ENCODE measurements around the gene TBCK.
A peak's percentile ranks its signal among the peaks of the same experiment; 100 is the strongest.
"Not testable (repeated sequence)": the region's sequence is repeated elsewhere in the genome, so short reads cannot be mapped to it uniquely, and the experiment has no call there.

The TBCK gene

DNA sequence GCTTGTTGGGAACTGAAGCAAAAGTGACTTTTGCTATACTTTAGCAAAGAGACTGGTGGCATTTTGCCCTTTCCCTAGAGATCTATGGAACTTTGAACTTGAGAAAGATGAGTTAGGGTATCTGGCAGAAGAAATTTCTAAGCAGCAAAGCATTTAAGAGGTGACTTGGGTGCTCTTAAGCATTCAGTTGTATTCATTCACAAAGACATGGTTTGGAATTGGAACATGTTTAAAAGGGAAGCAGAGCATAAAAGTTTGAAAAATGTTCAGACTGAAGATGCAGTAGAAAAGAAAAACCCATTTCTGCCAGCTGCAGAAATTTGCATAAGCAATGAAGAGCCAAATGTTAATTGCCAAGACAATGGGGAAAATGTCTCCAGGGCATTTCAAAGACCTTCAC is 21.9 kb upstream of the TBCK start:
- H3K4me1 Mint-ChIP-seq (ENCODE audit: low read depth) = peaks cover 7% of the 10 kb centered on the region
- no peak overlapping the region for H3K27ac Mint-ChIP-seq
- peaks cover 7% of the 10 kb centered on the region for H3K9me3 Mint-ChIP-seq
- H3K27me3 Mint-ChIP-seq (ENCODE audit: low read depth) = no peaks in the 10 kb centered on the region
- H3K36me3 Mint-ChIP-seq (ENCODE audit: low read depth) = peaks cover 63% of the 10 kb centered on the region
- no peak overlapping the region for H3K4me3 Mint-ChIP-seq

DNA sequence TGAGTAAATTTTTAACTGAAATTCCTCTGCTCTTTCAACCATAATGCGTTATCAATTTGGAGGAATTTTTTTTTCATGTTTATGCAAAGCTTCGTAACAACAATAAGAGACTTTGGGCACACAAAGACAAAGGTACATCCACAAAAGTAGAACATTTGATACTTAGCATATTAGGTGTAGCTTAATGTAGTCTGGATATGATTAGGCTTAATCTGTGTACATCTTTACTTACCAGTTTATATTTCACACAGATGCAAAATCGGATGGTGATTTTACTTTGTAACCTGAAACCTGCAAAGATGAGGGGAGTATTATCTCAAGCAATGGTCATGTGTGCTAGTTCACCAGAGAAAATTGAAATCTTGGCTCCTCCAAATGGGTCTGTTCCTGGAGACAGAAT is 20.6 kb upstream of the TBCK start:
- Mint-ChIP-seq H3K36me3 (ENCODE audit: low read depth) (peaks cover 65% of the 10 kb centered on the region), H3K4me1 (ENCODE audit: low read depth) (peaks cover 7% of the 10 kb centered on the region), H3K4me3 (no peak overlapping the region), H3K27ac (no peak overlapping the region), H3K27me3 (ENCODE audit: low read depth) (no peaks in the 10 kb centered on the region), H3K9me3 (peaks cover 7% of the 10 kb centered on the region)

DNA sequence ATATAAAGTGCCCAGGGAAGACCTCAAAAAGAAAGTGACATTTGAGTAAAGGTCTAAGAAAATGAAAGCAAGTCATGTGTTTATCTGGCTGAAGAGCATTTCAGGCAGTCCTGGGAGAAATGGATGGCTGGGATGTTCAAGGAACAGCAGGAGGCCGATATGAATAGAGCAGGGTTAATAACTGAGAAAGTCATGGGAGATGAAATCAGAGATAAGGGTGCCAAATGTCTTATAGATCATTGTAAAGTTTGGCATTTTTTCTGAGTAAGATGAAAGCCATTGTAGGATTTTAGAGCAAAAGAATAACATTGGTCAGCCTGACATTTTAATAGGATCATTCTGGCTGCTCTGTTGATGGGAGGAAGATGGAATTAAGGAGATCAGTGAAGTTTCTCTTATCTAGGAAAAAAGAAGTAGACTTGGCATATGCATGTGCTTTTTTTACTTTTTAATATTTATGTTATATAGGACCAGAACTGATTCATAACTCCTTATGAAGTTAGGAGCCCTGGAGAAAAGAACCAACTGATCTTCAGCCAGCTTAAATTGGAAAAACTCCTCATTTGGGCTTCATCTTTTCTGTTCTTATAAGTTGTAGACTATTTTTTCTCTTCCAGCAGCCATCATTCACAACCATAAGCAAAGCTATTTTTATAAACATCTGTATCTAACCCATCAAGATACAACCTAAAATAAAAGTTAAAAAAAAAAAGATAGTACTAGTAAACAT is 18.9 kb upstream of the TBCK start:
- Mint-ChIP-seq H3K27ac (no peak overlapping the region), H3K4me1 (ENCODE audit: low read depth) (peaks cover 2% of the 10 kb centered on the region), H3K4me3 (no peak overlapping the region), H3K9me3 (peaks cover 7% of the 10 kb centered on the region), H3K36me3 (ENCODE audit: low read depth) (peaks cover 59% of the 10 kb centered on the region), H3K27me3 (ENCODE audit: low read depth) (no peaks in the 10 kb centered on the region)

DNA sequence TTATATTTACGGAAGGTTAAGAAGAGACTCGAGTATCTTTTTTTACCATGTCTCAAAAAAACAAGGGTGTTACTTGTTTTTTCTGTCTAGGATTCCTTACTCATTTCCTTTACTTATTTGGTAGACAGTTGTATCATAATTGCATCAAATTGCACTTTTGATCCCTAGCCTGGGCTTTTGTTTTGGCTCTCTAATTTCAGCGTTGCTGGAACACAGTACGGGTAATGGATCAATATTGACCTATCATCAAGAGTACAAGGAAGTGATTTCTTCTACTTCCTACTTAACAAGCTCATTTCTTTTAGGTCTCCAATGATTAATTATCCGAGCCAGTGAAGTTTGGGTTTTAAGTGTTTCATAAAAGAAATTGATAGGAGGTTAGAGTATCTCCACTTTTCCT is 17.2 kb upstream of the TBCK start:
- H3K36me3 Mint-ChIP-seq (ENCODE audit: low read depth) = peaks cover 51% of the 10 kb centered on the region
- no peaks in the 10 kb centered on the region for H3K27me3 Mint-ChIP-seq (ENCODE audit: low read depth)
- H3K27ac Mint-ChIP-seq = no peak overlapping the region
- peaks cover 7% of the 10 kb centered on the region for H3K9me3 Mint-ChIP-seq
- peaks cover 6% of the 10 kb centered on the region for H3K4me1 Mint-ChIP-seq (ENCODE audit: low read depth)
- no peak overlapping the region for H3K4me3 Mint-ChIP-seq

DNA sequence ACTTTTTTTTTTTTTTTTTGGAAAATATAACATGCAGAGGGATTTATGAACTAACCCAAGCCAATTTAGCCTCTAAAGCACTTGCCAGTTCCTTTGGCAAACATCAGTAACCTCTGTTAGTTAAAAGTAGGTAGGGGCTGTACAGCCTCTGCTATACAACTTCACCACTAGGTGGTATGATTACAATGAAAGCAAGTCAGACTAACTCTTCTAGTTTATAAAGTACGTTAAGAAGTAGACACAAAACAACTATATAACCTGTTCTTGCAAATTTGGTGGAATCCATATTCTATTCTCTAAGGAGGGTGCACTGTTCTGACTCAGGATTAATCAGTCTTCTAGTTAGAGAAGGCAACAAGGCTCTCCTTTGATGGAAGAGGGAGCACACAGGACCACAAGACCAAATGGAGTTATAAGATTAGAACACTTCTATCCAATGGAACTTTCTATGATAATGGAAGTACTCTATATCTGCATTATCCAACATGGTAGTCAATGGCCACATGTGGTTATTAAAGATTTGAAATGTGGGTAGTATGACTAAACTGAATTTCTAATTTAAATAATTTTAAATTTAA is 13.1 kb upstream of the TBCK start:
- Mint-ChIP-seq H3K27me3 (ENCODE audit: low read depth) (no peaks in the 10 kb centered on the region), H3K4me1 (ENCODE audit: low read depth) (peaks cover 8% of the 10 kb centered on the region), H3K9me3 (no peaks in the 10 kb centered on the region), H3K27ac (peak overlapping the region; percentile 26), H3K36me3 (ENCODE audit: low read depth) (peaks cover 39% of the 10 kb centered on the region), H3K4me3 (no peak overlapping the region)

DNA sequence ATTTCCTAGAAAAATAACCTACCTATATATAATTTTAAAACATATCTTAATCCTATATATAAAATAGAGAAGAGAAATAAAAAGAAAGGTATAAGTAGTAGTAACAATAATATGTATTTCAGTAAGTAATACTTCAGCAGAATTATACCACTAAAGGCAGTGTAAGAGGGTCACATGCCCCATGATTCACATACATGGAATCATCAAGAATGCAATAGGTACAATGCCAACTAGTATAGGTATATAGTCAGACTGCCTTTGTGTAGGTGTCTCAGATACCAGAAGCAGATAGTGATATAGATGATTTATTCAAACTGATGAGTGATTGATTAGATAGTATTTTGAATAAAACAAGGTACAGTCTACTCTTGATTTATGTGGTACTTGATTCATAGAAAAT is 9.8 kb upstream of the TBCK start:
- H3K9me3 Mint-ChIP-seq = no peaks in the 10 kb centered on the region
- H3K36me3 Mint-ChIP-seq (ENCODE audit: low read depth) = peaks cover 28% of the 10 kb centered on the region
- H3K27ac Mint-ChIP-seq = no peak overlapping the region
- H3K4me1 Mint-ChIP-seq (ENCODE audit: low read depth) = peaks cover 11% of the 10 kb centered on the region
- no peaks in the 10 kb centered on the region for H3K27me3 Mint-ChIP-seq (ENCODE audit: low read depth)
- H3K4me3 Mint-ChIP-seq = no peak overlapping the region

DNA sequence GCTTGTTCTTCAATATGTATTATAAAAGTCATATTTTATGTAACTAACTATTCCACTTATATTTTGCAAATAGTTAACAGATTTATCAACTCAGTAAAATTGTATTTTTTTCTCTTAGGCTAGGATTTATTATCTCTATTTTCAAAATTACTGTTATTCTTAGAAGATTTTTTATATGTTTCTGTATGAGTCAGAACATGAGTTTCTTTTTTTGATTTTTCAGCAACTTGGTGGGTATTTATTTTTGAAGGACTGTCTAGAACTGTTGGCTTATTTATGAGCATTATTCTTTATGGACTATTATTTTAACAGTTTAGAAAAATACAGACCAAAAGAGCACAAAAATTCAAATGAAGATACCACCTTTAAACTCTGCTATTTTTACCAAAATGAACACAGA is 7.1 kb upstream of the TBCK start:
- Mint-ChIP-seq H3K27ac (no peak overlapping the region), H3K9me3 (no peaks in the 10 kb centered on the region), H3K4me1 (ENCODE audit: low read depth) (peaks cover 9% of the 10 kb centered on the region), H3K4me3 (no peak overlapping the region), H3K36me3 (ENCODE audit: low read depth) (peaks cover 32% of the 10 kb centered on the region), H3K27me3 (ENCODE audit: low read depth) (no peaks in the 10 kb centered on the region)

DNA sequence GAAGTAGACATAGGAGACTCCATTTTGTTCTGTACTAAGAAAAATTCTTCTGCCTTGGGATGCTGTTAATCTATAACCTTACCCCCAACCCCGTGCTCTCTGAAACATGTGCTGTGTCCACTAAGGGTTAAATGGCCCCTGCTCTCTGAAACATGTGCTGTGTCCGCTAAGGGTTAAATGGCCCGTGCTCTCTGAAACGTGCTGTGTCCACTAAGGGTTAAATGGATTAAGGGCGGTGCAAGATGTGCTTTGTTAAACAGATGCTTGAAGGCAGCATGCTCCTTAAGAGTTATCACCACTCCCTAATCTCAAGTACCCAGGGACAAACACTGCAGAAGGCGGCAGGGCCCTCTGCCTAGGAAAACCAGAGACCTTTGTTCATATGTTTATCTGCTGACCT is 5.8 kb upstream of the TBCK start:
- H3K27ac Mint-ChIP-seq = not testable (repeated sequence)

DNA sequence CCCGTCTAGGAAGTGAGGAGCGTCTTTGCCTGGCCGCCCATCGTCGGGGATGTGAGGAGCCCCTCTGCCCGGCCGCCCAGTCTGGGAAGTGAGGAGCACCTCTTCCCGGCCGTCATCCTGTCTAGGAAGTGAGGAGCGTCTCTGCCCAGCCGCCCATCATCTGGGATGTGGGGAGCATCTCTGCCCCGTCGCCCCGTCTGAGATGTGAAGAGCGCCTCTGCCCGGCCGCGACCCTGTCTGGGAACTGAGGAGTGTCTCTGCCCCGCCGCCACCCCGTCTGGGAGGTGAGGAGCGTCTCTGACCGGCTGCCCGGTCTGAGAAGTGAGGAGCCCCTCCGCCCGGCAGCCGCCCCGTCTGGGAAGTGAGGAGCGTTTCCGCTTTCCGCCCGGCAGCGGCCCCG is 5.2 kb upstream of the TBCK start:
- peaks cover 23% of the 10 kb centered on the region for H3K36me3 Mint-ChIP-seq (ENCODE audit: low read depth)
- H3K27me3 Mint-ChIP-seq (ENCODE audit: low read depth); H3K9me3 Mint-ChIP-seq; H3K27ac Mint-ChIP-seq; H3K4me3 Mint-ChIP-seq; H3K4me1 Mint-ChIP-seq (ENCODE audit: low read depth): not testable (repeated sequence)

More for the DNA sequence above, 5.8 kb upstream of the TBCK start:
- peaks cover 23% of the 10 kb centered on the region for H3K36me3 Mint-ChIP-seq (ENCODE audit: low read depth)
- not testable (repeated sequence) for H3K9me3 Mint-ChIP-seq; H3K27me3 Mint-ChIP-seq (ENCODE audit: low read depth); H3K4me1 Mint-ChIP-seq (ENCODE audit: low read depth); H3K4me3 Mint-ChIP-seq

DNA sequence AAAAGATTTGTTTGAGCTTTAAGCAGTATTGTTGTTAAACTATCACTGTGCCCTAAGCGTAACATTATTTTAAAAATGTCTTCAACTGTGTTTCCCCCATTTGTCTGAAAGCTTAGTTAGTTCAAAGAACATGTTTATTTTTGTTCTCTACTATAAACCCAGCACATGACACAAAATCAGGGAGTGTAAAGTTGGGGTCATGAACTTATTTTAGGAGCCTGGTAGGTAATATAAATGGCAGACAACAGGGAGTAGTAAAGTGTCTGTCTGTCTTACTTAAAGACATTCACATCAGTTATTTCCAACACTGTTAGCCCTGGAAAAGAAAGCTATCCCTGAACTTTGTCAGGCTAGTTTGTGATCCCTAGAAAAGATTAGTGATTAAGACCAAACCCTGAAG is 4.2 kb upstream of the TBCK start:
- peaks cover 7% of the 10 kb centered on the region for H3K4me1 Mint-ChIP-seq (ENCODE audit: low read depth)
- no peak overlapping the region for H3K27ac Mint-ChIP-seq
- no peak overlapping the region for H3K4me3 Mint-ChIP-seq
- H3K36me3 Mint-ChIP-seq (ENCODE audit: low read depth) = peaks cover 23% of the 10 kb centered on the region
- H3K27me3 Mint-ChIP-seq (ENCODE audit: low read depth) = no peaks in the 10 kb centered on the region
- H3K9me3 Mint-ChIP-seq = no peaks in the 10 kb centered on the region

DNA sequence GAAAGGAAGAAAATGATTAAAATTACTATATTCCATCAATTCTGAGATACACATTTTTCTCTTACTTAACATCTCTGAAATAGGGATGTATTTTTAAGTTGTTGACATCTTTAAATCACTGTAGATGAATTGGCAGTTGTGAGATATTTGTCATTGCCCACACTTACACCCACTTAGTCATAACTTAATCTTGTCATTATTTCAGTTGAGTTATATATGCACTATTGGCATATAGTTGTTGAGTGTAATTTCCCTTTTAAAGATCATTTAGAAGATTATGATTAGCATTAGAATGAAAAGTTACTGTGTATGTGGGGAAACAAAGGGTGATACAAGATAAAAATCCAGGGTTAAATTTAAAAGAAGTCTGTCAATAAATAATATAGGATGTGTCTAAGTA is 2.5 kb upstream of the TBCK start:
- Mint-ChIP-seq H3K4me3 (no peak overlapping the region), H3K27ac (no peak overlapping the region), H3K4me1 (ENCODE audit: low read depth) (peaks cover 13% of the 10 kb centered on the region), H3K9me3 (no peaks in the 10 kb centered on the region), H3K36me3 (ENCODE audit: low read depth) (peaks cover 18% of the 10 kb centered on the region), H3K27me3 (ENCODE audit: low read depth) (no peaks in the 10 kb centered on the region)

DNA sequence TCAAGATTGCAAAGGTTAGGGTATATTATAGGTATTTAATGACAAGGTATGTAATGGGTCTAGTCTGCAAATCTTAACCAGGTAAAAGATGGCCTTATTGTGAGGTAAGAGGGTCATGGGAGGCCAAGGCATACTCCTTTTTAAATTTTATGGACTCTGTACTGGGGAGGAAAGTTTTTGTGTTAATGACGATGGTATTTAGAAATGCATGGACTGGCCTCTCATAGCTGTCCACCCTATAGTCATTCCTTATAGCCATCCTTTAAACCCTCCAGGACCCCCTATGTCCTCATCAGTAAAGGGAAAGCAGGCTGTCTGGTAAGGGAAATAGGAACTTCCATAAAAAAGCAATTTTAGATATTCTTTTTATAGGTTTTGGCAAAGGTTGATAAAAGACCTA is 1.8 kb upstream of the TBCK start:
- Mint-ChIP-seq H3K27ac (peak overlapping the region; percentile 26), H3K4me3 (no peak overlapping the region)

DNA sequence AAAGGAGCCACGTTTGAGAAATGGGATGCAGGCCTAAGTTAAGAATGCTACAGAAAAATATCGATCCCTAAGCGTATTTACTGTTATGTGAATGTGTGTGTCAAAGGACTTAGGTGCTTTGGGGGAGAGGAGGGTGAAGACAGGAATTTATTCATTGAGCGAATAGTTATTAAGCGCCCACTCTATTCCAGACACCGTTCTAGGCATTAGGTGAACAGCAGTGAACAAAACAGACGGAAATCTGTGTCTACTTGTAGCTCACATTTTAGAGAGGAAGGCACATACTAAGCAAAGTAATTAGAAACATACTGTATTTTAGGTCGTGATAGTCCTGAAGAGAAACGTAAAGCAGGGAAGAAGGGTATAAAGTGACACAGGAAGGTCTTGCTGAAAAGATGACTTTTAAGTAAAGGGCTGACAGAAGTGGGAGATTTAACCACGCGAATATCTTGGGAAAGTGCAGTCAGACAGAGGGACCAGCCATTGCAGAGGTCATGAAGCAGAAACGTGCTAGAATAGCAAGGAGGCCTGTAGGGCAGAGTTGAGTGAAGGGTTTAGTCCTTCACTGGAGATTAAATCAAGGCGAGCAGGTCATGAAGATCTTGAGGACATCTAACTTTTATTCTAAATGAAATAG is 882 bp upstream of the TBCK start:
- H3K9me3 Mint-ChIP-seq = no peaks in the 10 kb centered on the region
- H3K4me3 Mint-ChIP-seq = no peak overlapping the region
- H3K4me1 Mint-ChIP-seq (ENCODE audit: low read depth) = peaks cover 10% of the 10 kb centered on the region
- H3K27me3 Mint-ChIP-seq (ENCODE audit: low read depth) = no peaks in the 10 kb centered on the region
- no peak overlapping the region for H3K27ac Mint-ChIP-seq
- peaks cover 16% of the 10 kb centered on the region for H3K36me3 Mint-ChIP-seq (ENCODE audit: low read depth)

More for the DNA sequence above, 1.8 kb upstream of the TBCK start:
- H3K4me1 Mint-ChIP-seq (ENCODE audit: low read depth) = peaks cover 10% of the 10 kb centered on the region
- H3K9me3 Mint-ChIP-seq = no peaks in the 10 kb centered on the region
- no peaks in the 10 kb centered on the region for H3K27me3 Mint-ChIP-seq (ENCODE audit: low read depth)
- H3K36me3 Mint-ChIP-seq (ENCODE audit: low read depth) = peaks cover 18% of the 10 kb centered on the region

DNA sequence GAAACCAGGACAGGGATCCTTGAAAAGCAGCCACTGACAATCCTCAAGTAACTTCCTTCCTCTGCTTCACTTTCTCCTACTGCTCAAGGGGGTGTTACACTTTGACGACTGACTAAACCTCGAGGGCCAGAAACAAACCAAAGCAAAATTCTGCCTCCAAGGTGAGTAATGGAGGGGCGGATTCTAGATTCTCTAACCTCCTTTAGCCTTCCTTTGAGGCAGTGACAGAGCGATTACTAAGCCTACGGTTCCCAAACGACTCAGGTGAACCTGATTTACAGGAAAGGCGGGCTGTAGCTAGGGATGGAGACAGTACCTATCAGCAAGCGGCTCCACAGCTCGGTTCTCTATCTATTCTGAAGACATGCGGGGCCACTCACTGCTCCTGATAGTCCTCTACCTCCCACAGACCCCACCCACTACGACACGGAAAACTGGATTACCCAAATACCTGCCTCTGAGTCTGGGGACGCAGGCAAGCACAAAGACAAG is 487 bp downstream of the TBCK start:
- Mint-ChIP-seq H3K27me3 (ENCODE audit: low read depth) (no peaks in the 10 kb centered on the region), H3K9me3 (no peaks in the 10 kb centered on the region), H3K4me1 (ENCODE audit: low read depth) (peaks cover 10% of the 10 kb centered on the region), H3K36me3 (ENCODE audit: low read depth) (peaks cover 8% of the 10 kb centered on the region), H3K4me3 (no peak overlapping the region), H3K27ac (no peak overlapping the region)

DNA sequence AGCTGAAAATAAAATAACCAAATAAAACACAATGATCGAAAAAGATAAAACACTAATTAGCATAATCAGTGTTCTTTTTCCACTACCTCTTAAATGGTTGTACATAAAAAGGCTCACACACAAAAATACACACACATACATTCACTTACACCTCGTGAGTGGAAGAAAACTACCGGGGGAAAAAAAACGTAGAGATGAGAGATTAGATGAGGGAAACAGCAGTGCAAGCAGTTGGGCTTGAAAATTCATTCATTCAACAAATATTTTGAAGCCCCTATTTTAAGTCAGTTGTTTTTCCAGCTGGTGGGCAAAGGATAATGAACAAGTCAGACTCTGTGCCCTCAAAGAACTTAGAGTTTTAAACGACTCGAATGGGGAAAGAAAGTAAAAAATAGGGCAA is 1.0 kb downstream of the TBCK start:
- H3K9me3 Mint-ChIP-seq = no peaks in the 10 kb centered on the region
- H3K27me3 Mint-ChIP-seq (ENCODE audit: low read depth) = no peaks in the 10 kb centered on the region
- no peak overlapping the region for H3K27ac Mint-ChIP-seq
- H3K36me3 Mint-ChIP-seq (ENCODE audit: low read depth) = peaks cover 5% of the 10 kb centered on the region
- no peak overlapping the region for H3K4me3 Mint-ChIP-seq
- peaks cover 11% of the 10 kb centered on the region for H3K4me1 Mint-ChIP-seq (ENCODE audit: low read depth)

All from T-helper 1 cell treated with Interleukin-12 subunit alpha and Interleukin-12 subunit beta and Interleukin-4 antibody, amounts not matched to agents 30 μg/mL and 1 μg/mL, for 36 hours (primary cell).